Mucosa of gallbladder (tissue), 1 donor: ENCODE results near the gene ZNF318. TPM values are rescaled to one million over a fixed set of nuclear protein-coding genes. Genes with fewer than 3 reads are reported as not detected.
"Not testable (repeated sequence)": the region's sequence is repeated elsewhere in the genome, so short reads cannot be mapped to it uniquely, and the experiment has no call there.

Experiments used
- DNase-seq: peaks from one replicate; pipeline ENCODE4 v3.0.0-alpha.2; 2020; ENCODE audit warnings: low spot score
- total RNA-seq: library from RNA; stranded (reverse); gene quantifications from one replicate; pipeline ENCODE4 v1.2.1, GENCODE V29; 2021
- donor health status: DM: no; HTN: no; CAD: no.

Gene ZNF318
- total RNA-seq, 1 donor from 2014 or later: 20.9 TPM

- DNase-seq: no peak
These were observed 30.3 kb downstream of the ZNF318 start for GRCh38 chr6:43339168-43339567.

DNA sequence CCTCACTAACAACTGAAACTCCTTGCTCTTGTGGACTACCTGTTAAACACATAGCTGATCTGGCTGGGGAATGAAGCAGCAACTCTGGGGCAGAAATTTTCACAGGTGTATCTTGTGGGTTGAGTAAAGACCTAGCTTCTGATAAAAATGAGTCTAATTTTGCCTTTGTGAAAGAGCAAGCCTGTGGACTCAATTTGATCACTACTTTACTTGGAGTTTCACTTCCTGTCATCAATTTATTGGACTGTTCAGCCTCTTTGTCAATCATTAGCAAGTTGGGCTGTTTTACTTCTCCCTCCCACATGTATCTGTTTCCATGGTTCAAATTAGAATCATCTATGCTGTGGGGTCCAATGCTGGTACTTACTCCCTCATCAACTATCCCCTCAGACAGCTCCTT lies 31.2 kb downstream of the ZNF318 start:
- DNase-seq: no peak

DNA sequence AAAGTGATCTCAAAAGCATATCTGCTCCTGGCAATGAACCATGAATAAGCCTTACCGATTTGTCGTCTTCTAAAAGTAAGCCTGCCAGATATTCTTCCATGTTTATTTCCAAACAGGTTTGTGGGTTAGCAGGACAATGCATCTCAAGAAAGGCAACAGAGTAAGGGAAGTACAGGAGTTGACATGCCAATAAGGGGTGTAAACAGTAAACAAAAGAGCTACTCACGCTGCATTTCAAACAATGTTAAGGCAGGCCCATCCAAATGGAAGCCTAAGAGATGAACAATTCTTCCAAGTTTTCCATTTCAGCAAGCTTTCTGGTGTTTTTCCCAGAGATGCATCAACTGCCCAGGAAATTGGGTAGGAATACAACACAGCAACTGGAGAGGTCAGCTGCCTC lies 33.1 kb downstream of the ZNF318 start:
- DNase-seq: no peak

DNA sequence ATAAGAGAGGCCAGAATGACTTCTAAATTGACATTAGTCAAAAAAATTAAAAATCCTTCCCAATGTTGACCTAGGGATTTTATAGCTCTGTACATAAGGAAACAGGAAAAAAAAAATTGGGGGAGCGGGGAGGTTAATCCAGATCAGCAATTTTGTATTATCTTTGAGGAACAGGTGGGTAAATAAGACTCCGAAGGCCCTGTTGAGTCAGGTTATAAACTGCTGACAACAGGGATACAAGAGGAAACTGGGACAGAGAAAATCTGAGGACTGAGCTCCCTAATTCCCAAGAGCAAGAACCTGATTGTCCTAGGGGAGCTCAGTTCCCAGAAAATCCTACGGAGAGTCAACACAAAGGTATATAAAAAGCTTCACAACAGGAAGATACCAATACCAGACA lies 34.0 kb downstream of the ZNF318 start:
- DNase-seq: no peak

DNA sequence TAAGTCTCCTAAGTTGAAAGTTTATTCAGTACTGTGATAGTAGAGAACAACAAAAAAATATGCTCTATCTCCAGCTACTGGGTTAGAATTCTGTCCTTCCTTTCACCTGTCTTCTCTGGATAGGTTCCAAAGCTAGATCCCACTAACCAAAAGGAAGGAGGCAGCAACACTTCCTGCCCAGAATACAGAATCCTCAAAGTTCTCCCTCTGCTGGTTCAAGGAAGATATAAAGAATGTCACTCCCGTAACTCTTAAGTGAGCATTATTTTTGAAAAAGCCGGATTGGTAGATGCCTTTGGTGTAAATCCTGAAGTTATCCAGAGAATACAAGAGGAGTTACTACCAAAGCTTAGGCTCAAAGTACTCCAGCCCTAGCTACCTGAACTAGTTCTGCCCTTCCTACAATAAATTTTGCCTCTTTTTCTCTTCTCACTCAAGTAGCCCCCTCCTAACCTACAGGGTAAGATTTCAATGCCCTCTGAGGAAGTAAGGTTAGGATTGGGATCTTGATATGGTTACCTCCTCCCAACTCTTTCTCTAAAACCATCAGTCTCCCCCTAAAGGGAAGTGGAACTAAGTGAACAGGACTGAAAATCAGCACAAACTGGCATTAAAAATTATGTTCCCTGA lies 34.9 kb downstream of the ZNF318 start:
- no peak for DNase-seq

DNA sequence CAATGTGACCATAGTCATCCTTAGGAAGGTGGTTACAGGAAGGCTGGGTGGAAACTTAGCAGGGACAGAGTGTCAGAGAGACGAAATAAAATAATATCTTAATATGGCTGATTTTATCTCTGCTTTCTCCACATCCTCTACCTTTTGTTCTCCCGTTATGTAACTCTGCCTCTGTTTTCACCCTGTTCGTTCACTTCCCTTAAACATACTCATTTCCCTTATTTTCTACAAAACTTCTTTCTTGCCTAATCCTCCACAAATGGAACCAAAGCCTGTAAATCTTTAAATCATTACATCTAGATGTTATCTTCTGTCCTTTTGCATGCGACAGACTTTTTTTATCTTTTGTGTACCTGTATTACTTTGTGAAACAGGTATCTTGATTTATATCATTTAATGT lies 37.6 kb downstream of the ZNF318 start:
- DNase-seq: no peak

- no peak for DNase-seq
These were observed 38.0 kb downstream of the ZNF318 start for GRCh38 chr6:43331470-43331869.

GRCh38 chr6:43328528-43328927 lies 40.9 kb downstream of the ZNF318 start:
- peak; percentile 75 for DNase-seq

- DNase-seq: no peak
These were observed 43.6 kb downstream of the ZNF318 start for GRCh38 chr6:43325876-43326275.

DNA sequence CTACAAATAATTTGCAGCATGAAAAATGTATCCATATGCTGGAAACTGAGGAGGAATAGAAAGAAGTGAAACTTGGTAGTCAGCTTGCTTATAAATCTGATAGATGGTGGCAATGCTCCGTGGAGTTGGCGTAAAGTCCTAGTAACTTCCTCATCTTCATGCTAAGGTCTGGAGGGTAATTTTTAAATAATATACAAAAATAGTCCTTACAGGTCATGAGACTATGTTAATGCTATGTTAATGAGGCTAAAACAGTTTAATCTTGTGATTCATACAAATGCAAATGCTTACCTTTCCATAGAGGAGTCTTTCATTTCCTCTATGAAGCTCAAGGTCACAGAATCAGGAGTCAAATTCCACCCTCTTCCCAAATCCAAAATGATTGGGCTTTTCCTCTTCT lies 51.4 kb downstream of the ZNF318 start:
- no peak for DNase-seq

GRCh38 chr6:43313813-43314212 lies 55.6 kb downstream of the ZNF318 start:
- no peak for DNase-seq

DNA sequence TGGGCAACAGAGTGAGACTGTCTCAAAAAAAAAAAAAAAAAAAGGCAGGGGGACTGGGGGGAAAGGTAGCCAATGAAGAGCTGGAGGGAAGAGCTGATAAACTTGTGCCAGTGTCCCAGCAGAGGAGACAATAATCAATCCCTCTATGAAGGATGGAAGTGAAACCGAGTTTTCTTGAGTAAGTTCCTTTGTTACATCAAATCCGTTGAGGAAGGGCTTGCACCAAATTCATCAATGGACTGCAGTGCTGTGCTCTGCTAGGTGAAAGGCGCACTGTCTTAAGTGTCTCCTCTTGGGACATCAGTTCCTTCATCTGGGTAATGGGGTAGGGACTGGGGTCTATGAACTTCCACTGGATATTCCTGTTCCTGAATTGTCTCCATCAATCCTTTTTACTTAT lies 57.8 kb downstream of the ZNF318 start:
- DNase-seq: no peak

GRCh38 chr6:43310624-43311023 lies 58.8 kb downstream of the ZNF318 start:
- DNase-seq: no peak

DNA sequence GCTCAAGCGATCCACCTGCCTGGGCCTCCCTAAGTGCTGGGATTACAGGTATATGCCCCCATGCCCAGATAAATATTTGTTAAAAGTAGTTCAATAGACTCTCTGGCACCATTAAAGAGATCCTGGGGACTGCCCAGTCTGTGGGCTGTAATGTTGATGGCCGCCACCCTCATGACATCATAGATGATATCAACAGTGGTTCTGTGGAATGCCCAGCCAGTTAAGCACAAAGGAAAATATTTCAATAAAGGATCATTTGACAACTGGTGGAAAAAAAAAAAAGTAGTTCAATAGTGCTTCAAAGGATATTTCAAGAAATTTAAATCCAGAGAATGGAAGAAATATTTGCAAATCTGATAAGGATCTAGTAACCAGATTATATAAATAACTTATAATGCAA lies 59.3 kb downstream of the ZNF318 start:
- DNase-seq: no peak

- DNase-seq: no peak
These were observed 60.4 kb downstream of the ZNF318 start for GRCh38 chr6:43308990-43309477.

DNA sequence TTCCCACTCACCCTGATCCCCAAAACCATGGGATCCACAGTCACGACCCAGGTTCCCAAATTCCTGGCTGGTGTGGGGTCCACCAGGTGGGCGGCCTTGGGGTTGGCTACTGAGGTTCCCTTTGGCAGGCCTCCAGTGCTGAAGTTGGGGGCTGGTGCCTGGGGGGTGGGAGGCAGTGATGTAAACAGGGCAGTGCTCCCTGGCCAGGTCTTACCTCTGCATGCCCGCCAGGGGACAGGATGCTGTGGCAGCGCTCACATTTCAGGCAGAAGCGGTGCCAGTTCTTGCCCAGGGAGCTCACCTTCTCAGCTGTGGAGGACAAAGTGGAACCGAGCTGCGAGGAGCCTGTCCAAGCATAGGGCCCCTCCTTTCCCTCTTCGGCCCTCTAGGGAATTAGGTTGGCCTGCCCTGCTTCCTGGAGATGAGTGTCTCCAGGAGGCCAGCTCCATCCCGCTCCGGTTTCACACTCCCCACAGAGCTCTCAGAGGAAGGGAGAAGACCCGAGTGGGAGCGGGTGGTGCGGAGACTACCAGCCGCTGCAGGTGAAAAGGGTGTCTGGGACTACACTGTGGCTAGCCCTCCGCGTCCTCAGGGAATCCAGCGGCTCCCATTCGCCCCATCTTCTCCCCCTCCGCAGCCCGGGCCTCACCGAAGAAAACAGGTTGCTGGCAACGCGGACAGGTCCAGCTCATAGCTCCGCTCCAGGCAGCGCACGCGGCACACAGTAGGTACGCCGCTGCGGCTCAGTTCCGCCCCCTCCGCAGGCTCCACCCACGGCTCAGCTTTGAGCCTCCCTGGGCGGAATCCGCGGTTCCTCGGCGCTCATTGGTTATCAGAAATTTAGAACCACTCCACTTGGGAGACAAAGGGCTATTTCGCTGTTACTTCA lies 61.1 kb downstream of the ZNF318 start, which contains the start of gene CRIP3:
TSS of gene CRIP3 (minus strand) at position 726 of the 889 bp plus-strand sequence. CDS start at position 692, 34 bp downstream.
- DNase-seq: no peak

DNA sequence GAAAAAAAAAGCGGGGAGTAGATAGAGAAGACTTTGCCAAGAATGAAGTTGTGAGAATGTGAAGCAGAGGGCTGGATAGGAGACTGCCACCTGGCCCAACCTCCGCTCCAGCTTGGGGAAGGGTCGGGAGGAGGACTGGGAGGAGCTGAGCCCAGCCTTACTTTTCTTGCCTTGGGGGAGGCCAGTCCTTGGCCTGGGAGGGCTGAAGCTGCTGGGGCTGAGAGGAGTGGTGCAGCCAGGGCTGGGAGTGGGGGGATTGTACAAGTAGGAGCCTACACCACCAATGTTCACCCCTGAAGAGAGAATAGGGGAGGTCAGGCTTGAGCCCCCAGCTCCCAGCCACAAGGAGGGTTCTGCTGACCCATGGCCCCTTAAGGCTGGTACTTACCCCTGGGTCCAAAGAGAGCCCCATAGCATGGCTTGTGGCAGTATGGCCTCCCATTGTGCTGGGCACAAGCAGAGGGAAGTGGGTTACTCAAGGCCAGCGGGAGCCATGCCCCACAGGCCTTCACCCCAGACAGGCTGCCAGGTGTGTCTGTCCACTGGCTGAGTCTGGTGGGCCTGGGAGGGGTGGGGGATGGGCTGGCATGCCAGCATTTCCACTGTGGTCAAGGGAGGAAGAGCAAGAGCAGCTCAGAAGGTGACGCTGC lies 61.9 kb downstream of the ZNF318 start:
- DNase-seq: no peak

- no peak for DNase-seq
These were observed 63.4 kb downstream of the ZNF318 start for GRCh38 chr6:43306086-43306485.

DNA sequence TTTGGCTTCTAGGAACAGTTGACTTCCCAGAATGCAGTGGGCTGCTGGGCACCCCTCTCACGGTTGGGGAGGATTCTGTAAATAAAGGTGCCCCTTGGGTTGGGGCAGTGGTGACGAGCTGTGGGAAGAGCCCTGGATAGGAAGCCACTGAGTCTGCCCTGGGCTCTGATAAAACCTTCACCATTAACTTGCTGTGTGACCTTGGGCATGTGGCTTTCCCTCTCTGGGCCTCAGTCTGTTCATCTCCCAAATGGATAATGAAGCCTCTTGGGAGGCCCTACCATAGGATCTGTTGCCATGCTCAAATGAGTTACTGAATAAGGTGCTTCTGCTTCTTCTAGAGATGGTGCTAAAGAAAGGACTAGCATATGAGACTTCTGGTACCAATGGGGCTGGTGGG lies 64.6 kb downstream of the ZNF318 start:
- DNase-seq: no peak

- DNase-seq: no peak
These were observed 65.1 kb downstream of the ZNF318 start for GRCh38 chr6:43304361-43304760.

DNA sequence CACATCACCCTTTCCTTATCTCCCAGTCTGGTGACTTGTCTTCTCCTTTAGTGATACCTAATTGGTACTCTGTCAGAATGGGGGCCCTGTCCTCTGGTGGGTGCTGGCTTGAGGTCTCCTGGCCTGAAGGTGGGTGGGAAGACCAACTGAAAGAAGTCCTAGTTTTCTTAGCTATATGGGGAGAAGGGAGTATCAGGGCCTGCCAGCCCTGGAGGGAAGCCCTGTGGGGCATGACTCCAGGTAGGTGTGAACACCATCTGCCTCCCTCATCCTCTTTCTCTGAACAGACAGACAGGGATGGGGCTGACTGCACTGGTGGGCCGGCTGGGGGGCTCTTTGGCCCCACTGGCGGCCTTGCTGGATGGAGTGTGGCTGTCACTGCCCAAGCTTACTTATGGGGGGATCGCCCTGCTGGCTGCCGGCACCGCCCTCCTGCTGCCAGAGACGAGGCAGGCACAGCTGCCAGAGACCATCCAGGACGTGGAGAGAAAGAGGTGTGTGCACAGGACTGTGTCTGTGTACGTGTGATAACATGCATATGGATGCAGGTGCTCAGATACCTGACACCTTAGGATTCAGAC lies 65.6 kb downstream of the ZNF318 start:
- DNase-seq: no peak

DNA sequence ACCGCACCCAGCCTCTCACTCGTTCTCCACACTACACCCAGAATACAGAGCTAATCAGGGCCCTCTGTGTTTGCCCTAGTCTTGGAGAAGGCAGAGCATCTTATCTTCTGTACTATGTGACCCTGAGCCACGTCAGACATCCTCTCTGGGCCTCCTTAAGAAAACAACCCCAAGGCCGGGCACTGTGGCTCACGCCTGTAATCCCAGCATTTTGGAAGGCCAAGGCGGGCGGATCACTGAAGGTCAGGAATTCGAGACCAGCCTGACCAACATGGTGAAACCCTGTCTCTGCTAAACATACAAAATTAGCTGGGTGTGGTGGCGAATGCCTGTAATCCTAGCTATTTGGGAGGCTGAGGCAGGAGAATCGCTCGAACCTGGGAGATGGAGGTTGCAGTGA lies 66.4 kb downstream of the ZNF318 start:
- not testable (repeated sequence) for DNase-seq
